T-helper 17 cell (primary cell): ENCODE data around the gene TNXB. TPM values are rescaled to one million over a fixed set of nuclear protein-coding genes. Genes with fewer than 3 reads are reported as not detected.
A peak's percentile ranks its signal among the peaks of the same experiment; 100 is the strongest.
"Not testable (repeated sequence)": the region's sequence is repeated elsewhere in the genome, so short reads cannot be mapped to it uniquely, and the experiment has no call there.

Source experiments
- ATAC-seq: fragments of 150-1000 bp; cut with Tn5 transposase; 2 replicates; pipeline ENCODE4 v1.10.0; 2021; ENCODE audit warnings: mild to moderate bottlenecking, moderate library complexity
- DNase-seq, 3 donors: peaks; one replicate each; pipeline versions ENCODE4 v3.0.0 to v3.0.0-alpha.2; 2020 to 2021
- H3K9me3 ChIP-seq: one replicate; pipeline ENCODE4 v1.7.0; 2013; ENCODE audit warnings: low read length, mild to moderate bottlenecking; ENCODE audit not compliant: control insufficient read depth, poor library complexity, severe bottlenecking
- H3K27ac Mint-ChIP-seq: one replicate; pipeline ENCODE4 v1.8.0; 2022; ENCODE audit warnings: mild to moderate bottlenecking, moderate library complexity, mixed read lengths
- H3K27me3 Mint-ChIP-seq: one replicate; pipeline ENCODE4 v1.8.0; 2022; ENCODE audit warnings: mixed read lengths
- H3K36me3 Mint-ChIP-seq: one replicate; pipeline ENCODE4 v1.8.0; 2022; ENCODE audit warnings: low read depth, mixed read lengths
- H3K4me1 Mint-ChIP-seq: one replicate; pipeline ENCODE4 v1.8.0; 2022; ENCODE audit warnings: mild to moderate bottlenecking, mixed read lengths
- H3K4me3 Mint-ChIP-seq: one replicate; pipeline ENCODE4 v1.8.0; 2022; ENCODE audit warnings: mild to moderate bottlenecking, moderate library complexity, mixed read lengths
- total RNA-seq, 4 donors: library from RNA in 2 of 4; stranded (reverse) in 2 of 4; gene quantifications; one replicate each; pipeline ENCODE4 v1.2.3 and lab custom pipeline; 2022 to 2026

Gene TNXB
- total RNA-seq, 2 donors from 2014 or later, result 7.3 to 11.4 TPM

DNA sequence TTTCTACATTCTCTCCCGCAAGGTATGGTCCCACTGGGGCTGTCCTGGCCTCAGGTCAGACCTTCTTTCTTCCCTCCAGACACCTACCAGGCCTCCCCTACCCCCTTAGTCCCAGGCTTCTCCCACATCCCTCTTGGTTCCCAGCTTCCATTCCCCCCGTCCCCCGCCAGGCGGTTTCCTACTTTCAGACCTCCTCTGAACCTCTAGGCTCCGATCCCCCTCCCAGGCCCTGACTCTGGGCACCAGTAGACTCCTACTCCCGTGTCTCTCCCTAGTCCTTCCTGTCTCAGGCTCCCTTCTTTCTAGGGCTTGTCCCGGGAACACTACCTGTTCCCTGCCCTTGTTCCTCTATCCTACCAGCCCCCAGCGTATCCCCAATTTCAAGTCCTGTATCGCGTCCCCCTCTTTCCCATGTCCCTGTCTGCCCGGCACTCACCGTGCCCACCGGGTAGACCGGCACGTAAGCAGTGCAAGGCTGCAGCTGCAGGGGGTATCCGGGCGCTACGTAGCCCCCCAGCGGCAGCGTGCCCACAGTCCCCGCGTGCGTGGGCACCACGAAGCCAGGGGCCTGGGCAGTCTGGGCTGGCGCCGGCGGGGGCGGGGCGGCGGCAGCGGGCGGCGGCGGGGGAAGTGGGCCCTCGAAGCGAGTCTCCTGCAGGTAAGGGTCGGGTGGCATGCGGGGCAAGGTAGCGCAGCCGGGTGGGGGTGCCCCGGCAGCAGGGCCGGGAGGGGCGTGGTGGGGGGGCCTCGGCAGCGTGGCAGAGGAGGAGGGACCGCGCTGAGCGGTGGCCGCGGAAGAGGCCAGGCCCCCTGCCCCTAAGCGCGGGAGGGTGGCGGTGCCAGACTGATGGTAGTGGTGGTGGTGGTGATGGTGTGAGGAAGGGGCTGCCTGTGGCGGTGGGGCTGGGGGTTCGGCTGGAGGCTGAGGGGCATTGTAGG, 41.1 kb upstream of the TNXB start:
- Mint-ChIP-seq H3K4me3 (peak overlapping the region; percentile 52), H3K36me3 (peaks cover 9% of the 10 kb centered on the region), H3K27me3 (peaks cover 47% of the 10 kb centered on the region), H3K27ac (no peak overlapping the region), H3K4me1 (peaks cover 44% of the 10 kb centered on the region)
- ATAC-seq (no peak), DNase-seq (no peak)
- no peaks in the 10 kb centered on the region for H3K9me3 ChIP-seq

DNA sequence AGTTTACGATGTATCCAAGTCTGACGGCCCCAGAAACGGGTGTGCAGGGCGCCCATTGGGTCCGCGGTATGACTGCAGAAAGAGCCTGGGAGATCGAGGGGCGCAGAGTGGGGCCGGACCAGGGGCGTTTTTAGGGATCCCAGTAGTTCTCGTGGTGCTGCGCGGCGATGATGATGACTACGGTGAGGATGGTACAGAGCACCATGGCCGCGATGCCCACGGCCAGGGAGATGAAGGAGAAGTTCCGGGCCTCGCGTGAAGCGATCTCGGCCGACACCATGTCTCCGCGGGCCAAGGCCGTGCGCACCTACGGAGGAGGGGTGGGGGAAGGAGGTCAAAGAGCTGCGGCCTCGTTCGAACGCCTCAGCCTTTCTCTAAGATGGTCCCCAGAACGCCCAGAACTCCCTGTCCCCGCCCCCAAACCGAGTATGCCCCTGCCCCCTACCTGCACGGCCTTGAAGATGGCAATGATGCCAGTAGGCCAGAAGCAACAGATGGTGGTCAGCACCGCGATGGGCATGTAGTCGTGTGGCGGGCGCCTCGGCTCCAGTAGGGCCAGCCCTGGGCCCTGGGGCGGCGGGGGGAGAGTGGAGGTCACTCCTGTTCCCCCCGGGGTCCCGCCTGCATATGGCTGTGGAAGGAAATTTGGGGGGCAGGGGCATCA, 40.1 kb upstream of the TNXB start:
- no peak for DNase-seq
- H3K27ac Mint-ChIP-seq, result no peak overlapping the region

DNA sequence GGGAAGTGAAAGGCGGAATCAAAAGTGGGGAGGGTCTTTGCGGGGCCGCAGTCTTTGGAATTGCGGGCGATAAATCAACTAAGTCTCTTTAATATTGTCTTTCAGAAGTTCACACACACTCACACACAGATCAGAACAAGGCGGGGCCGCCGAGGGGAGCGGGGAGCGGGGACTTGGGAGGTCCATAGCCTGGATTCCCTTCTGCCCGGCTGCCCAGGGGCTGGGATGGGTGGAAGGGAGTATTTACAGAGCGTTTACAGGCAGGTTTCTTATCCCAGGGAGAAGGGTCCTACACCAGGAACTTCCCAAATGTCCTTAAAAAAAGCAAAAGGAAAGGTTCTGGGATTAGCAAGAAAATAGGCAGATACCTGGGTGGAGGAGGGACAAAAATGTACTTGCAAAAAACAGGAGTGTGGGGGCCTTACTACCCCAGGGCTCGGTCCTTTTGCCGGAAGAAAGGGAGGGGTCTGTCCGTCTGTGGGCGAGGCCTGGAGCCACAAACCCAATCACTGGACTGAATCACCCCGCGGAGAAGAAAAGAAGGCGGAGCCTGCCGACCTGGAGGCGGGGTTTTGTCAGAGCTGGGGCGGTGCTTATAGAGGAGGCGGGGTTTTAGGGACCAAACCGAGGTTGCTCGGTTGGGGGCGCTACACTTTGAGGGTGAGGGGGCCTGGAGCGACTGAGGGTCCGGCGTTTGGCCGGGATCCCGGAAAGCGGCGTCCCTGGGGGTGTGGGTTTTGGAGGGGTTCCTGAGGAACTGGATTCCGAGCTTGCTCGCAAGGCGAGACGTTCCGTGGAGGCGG, 39.4 kb upstream of the TNXB start:
- H3K27me3 Mint-ChIP-seq, result peaks cover 47% of the 10 kb centered on the region
- ATAC-seq (peak; percentile 84), DNase-seq (peak; percentile 47 to 63 (median 49))
- peak overlapping the region; percentile 87 for H3K4me3 Mint-ChIP-seq
- peaks cover 9% of the 10 kb centered on the region for H3K36me3 Mint-ChIP-seq
- H3K4me1 Mint-ChIP-seq, result peaks cover 33% of the 10 kb centered on the region
- no peaks in the 10 kb centered on the region for H3K9me3 ChIP-seq
- H3K27ac Mint-ChIP-seq, result peak overlapping the region; percentile 46

More for the DNA sequence above, 40.1 kb upstream of the TNXB start:
- peaks cover 38% of the 10 kb centered on the region for H3K4me1 Mint-ChIP-seq
- H3K9me3 ChIP-seq, result no peaks in the 10 kb centered on the region
- peaks cover 47% of the 10 kb centered on the region for H3K27me3 Mint-ChIP-seq
- peak; percentile 27 for ATAC-seq
- H3K4me3 Mint-ChIP-seq, result peak overlapping the region; percentile 87
- H3K36me3 Mint-ChIP-seq, result peaks cover 9% of the 10 kb centered on the region

DNA sequence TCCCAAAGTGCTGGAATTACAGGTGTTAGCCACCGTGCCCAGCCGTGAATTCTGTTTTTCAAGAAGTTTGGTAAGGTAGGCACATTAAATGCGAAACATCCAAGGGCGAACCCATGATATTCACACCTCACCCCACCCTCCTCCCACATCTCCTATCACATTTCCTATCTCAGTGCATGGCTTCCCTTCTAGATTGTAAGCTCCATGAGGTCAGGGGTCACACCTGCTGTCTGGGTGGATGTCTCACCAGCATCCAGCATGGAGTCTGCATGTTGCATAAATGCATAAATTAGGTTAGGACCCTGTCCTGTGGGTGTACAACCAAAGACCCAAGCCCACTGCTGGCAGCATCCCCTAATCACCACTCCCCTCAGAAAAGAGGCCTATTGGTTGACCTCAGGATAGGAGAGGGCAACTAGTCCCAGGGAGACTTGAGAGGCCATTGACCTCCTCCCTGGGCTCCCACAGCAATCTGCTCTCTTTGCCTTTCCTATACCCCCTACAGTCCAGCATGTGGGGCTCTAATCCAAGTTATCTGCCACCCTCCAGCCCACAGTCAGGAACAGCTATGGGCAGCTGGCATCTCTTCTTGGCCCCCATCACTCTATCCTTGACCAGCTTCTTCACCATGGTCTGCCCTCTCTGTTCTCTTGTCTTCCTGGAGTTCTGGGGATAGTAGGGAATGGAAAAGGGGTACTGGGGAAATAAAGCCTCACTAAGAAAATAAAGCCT, 38.4 kb upstream of the TNXB start:
- H3K27me3 Mint-ChIP-seq, result peaks cover 43% of the 10 kb centered on the region
- peaks cover 26% of the 10 kb centered on the region for H3K4me1 Mint-ChIP-seq
- DNase-seq (no peak), ATAC-seq (no peak)
- H3K36me3 Mint-ChIP-seq, result peaks cover 9% of the 10 kb centered on the region
- H3K4me3 Mint-ChIP-seq, result peak overlapping the region; percentile 87
- no peaks in the 10 kb centered on the region for H3K9me3 ChIP-seq
- H3K27ac Mint-ChIP-seq, result peak overlapping the region; percentile 46

DNA sequence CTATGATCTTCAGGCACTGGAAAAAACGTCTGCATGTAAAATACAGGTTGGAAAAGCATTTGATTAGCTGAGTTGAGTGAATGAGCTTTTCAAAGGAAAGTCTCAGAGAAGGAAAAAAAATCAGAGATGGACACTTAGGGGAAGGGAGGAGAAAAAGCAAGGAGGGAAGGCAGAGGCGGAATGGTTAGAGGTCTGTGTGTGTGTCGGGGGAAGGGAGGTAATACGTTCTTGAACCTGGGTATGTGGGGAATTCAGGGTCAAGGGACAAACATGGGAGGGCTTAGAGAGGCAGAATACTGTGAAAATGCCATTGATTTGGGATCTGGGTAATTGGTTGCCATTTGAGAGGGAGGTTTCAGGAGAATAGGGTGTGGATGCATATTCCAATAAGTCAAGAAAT, 37.5 kb upstream of the TNXB start:
- H3K9me3 ChIP-seq, result no peaks in the 10 kb centered on the region
- ATAC-seq (no peak), DNase-seq (no peak)
- Mint-ChIP-seq H3K4me3 (no peak overlapping the region), H3K27me3 (peaks cover 50% of the 10 kb centered on the region), H3K4me1 (peaks cover 23% of the 10 kb centered on the region), H3K36me3 (peaks cover 12% of the 10 kb centered on the region), H3K27ac (no peak overlapping the region)

DNA sequence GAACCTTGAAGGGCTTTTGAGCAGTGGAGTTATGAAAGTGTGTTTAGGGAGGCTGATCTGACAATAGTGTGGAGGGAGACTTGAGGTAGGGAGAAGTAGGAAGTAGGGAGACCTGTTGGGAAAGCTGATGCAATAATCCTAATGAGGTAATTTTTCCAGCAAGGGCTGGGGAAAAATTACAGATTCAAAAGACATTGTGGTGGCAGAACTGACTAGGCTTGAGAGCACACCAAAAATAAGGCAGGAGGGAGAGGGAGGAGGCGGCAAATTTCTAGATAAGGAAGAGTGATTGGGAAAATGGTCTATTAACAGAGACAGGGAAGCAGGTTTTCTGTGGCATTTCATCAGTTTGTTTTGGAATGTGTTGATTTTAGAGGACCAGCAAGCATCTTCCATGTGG, 37.1 kb upstream of the TNXB start:
- H3K27me3 Mint-ChIP-seq, result peaks cover 52% of the 10 kb centered on the region

DNA sequence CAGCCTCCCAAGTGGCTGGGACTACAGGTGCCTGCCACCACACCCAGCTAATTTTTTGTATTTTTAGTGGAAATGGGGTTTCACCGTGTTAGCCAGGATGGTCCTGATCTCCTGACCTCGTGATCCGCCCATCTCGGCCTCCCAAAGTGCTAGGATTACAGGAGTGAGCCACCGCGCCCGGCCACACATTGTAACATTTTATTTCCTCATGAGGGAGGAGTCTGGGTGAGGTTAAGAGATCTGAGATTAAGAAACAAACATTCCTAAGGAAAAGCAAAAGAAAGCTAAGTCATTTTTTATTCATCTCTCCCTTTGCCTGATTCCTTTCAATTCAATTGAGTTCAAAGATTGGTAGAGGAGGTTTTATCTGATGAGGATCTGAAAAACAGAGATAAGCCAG, 35.1 kb upstream of the TNXB start:
- DNase-seq, H3K4me3 Mint-ChIP-seq, H3K27ac Mint-ChIP-seq, H3K36me3 Mint-ChIP-seq, ATAC-seq, H3K9me3 ChIP-seq: not testable (repeated sequence)
- Mint-ChIP-seq H3K4me1 (peaks cover 15% of the 10 kb centered on the region), H3K27me3 (peaks cover 43% of the 10 kb centered on the region)

More for the DNA sequence above, 37.1 kb upstream of the TNXB start:
- H3K36me3 Mint-ChIP-seq, result peaks cover 15% of the 10 kb centered on the region
- H3K4me3 Mint-ChIP-seq, result no peak overlapping the region
- DNase-seq (no peak), ATAC-seq (no peak)
- H3K27ac Mint-ChIP-seq, result no peak overlapping the region
- no peaks in the 10 kb centered on the region for H3K9me3 ChIP-seq
- peaks cover 21% of the 10 kb centered on the region for H3K4me1 Mint-ChIP-seq

DNA sequence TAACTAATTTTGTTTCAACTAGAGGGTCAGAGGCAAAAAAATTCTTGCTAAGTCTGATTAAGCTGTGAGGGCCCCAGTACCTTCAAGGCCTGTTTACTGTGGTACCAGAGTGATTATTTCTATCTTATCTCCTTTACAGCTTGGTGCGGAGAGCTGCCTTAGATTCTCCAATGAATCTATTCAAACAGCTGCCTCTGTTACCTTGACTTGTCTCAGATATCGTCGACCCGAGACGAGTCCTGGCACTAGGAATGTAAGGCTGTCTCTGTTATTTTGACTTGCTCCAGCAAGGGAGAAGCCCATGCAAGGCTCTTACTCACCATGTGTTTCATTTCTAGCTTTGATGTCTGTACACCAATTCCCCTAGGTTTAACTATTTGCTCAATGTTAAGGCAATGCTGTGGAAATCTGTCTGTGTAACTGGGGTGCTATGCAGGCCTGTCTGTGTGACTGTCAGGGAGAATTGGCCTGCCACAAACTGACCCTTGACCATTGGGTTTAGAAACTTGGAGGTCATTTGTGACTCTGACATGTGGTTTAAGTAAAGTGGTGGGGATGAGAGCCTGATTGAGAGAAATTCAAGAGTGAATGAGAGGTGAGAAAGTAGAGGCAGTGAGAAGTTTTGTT, 31.4 kb upstream of the TNXB start:
- H3K9me3 ChIP-seq, result no peaks in the 10 kb centered on the region
- H3K36me3 Mint-ChIP-seq, result peaks cover 6% of the 10 kb centered on the region
- DNase-seq (no peak), ATAC-seq (no peak)
- H3K4me1 Mint-ChIP-seq, result no peaks in the 10 kb centered on the region
- no peak overlapping the region for H3K4me3 Mint-ChIP-seq
- H3K27ac Mint-ChIP-seq, result no peak overlapping the region
- peaks cover 20% of the 10 kb centered on the region for H3K27me3 Mint-ChIP-seq

DNA sequence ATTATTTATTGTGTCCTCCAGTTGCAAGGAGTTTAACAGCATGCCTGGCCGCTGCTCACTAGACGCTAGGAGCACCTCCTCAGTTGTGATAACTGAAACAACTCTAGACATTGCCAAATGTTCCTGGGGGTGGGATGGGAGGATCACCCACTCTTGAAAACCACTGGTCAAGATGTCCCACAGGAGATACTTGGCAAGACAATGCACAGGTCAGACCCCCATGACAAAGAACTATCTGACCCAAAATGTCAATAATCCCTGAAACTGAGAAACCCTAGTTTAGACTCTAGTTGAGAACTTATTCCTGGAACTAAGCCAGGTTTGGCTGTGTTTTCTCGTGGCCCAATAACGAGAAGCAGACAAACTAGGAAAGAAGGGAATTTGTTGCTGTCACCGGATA, 30.5 kb upstream of the TNXB start:
- DNase-seq (no peak), ATAC-seq (no peak)
- H3K9me3 ChIP-seq, result no peaks in the 10 kb centered on the region
- Mint-ChIP-seq H3K36me3 (peaks cover 6% of the 10 kb centered on the region), H3K27ac (no peak overlapping the region), H3K4me1 (no peaks in the 10 kb centered on the region), H3K27me3 (peaks cover 23% of the 10 kb centered on the region), H3K4me3 (no peak overlapping the region)

DNA sequence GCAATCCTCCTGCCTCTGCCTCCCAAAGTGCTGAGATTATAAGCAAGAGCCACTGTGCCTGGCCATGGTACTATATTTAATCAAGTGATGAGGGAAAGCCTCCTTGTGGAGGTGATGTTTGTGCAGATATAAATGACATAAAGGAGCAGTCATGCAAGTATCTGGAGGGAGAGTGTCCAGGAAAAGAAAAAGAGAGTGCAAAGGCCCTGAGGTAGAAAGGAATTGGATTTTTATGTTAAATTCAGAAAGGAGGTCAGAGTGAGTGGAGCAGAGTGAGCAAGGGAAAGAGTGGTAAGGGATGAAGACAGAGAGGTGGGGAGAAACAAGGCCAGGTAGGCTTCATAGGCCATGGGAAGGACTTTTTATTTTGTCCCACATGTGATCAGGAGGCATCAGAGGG, 28.3 kb upstream of the TNXB start:
- H3K27ac Mint-ChIP-seq, result no peak overlapping the region
- no peak for DNase-seq
- peaks cover 6% of the 10 kb centered on the region for H3K36me3 Mint-ChIP-seq
- ATAC-seq, result no peak
- no peaks in the 10 kb centered on the region for H3K9me3 ChIP-seq
- no peaks in the 10 kb centered on the region for H3K4me1 Mint-ChIP-seq
- peaks cover 28% of the 10 kb centered on the region for H3K27me3 Mint-ChIP-seq
- H3K4me3 Mint-ChIP-seq, result no peak overlapping the region

DNA sequence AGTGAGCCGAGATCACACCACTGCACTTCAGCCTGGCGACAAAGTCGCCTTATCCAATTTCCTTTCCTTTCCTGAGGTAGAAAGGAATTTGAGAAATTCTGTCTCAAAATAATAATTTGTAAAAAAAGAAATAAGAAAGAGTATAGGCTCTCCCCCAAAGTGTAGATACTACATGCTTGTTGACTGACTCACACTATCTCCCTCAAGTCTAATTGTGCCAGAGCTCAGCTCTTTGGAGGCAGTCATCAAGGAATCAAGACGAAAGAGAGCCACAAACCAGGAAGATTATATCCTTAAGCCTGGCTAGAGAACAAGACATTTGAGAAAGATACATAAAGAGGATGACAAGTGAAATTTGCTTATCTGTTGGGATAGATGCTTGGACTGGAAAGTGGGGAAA, 24.6 kb upstream of the TNXB start:
- no peak for ATAC-seq

DNA sequence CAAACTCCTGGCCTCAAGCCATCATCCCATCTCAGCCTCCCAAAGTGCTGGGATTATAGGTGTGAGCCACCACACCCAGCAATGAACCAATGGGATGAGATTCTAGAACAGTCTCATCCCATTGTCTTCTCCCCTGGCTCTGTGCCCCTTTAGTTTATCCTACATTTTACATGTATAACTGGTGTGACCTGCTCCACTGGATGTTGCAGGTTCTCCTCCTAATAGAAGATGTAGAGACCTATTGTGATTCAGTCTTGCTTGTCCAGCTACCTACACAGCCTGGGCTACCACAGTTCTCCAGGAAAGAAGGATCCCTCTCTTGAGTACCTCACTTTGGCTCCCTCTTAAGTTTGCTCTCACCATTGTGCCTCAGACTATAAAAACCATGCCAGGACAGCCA, 23.0 kb upstream of the TNXB start:
- H3K4me1 Mint-ChIP-seq, result peaks cover 13% of the 10 kb centered on the region
- no peaks in the 10 kb centered on the region for H3K36me3 Mint-ChIP-seq
- ATAC-seq (no peak), DNase-seq (no peak)
- no peaks in the 10 kb centered on the region for H3K9me3 ChIP-seq
- no peak overlapping the region for H3K4me3 Mint-ChIP-seq
- no peak overlapping the region for H3K27ac Mint-ChIP-seq
- peaks cover 11% of the 10 kb centered on the region for H3K27me3 Mint-ChIP-seq

More for the DNA sequence above, 24.6 kb upstream of the TNXB start:
- H3K27ac Mint-ChIP-seq, result no peak overlapping the region
- no peak overlapping the region for H3K4me3 Mint-ChIP-seq
- peaks cover 11% of the 10 kb centered on the region for H3K27me3 Mint-ChIP-seq
- H3K36me3 Mint-ChIP-seq, result no peaks in the 10 kb centered on the region
- DNase-seq, result no peak
- peaks cover 7% of the 10 kb centered on the region for H3K4me1 Mint-ChIP-seq
- no peaks in the 10 kb centered on the region for H3K9me3 ChIP-seq
